Activated CD4-positive, alpha-beta T cell treated with anti-CD3 and anti-CD28 coated beads, Interleukin-2, amount 10 ng/mL, durations not matched to agents 24 days and 14 days (primary cell): ENCODE measurements around the gene EMX2. TPM values are rescaled to one million over a fixed set of nuclear protein-coding genes. Genes with fewer than 3 reads are reported as not detected.

Experiments
- DNase-seq: peaks from one replicate; pipeline ENCODE4 v3.0.0; 2022
- H3K27ac Mint-ChIP-seq: one replicate; pipeline ENCODE4 v1.8.0; 2022; ENCODE audit warnings: mild to moderate bottlenecking, mixed read lengths
- H3K27me3 Mint-ChIP-seq: one replicate; pipeline ENCODE4 v1.8.0; 2022; ENCODE audit warnings: mixed read lengths
- H3K36me3 Mint-ChIP-seq: one replicate; pipeline ENCODE4 v1.8.0; 2022; ENCODE audit warnings: low read depth, mild to moderate bottlenecking, mixed read lengths
- H3K4me1 Mint-ChIP-seq: one replicate; pipeline ENCODE4 v1.8.0; 2021; ENCODE audit warnings: mixed read lengths
- H3K4me3 Mint-ChIP-seq: one replicate; pipeline ENCODE4 v1.8.0; 2022; ENCODE audit warnings: mild to moderate bottlenecking, moderate library complexity, mixed read lengths
- H3K9me3 Mint-ChIP-seq: one replicate; pipeline ENCODE4 v1.8.0; 2021; ENCODE audit warnings: mixed read lengths
- intact Hi-C: fragments of 100-400 bp; cut with micrococcal nuclease; formaldehyde crosslinking; loops from one replicate; pipeline ENCODE4 v1.15.1; 2023
- total RNA-seq: library from RNA; stranded (reverse); gene quantifications from 2 replicates; pipeline ENCODE4 v1.2.3, GENCODE V29; 2022

EMX2 gene
- total RNA-seq, 1 donor from 2014 or later: not detected

- Mint-ChIP-seq H3K4me1 (peaks cover 15% of the 10 kb centered on the region), H3K27me3 (peaks cover 83% of the 10 kb centered on the region), H3K9me3 (no peaks in the 10 kb centered on the region), H3K4me3 (peak overlapping the region; percentile 50), H3K27ac (peak overlapping the region; percentile 82), H3K36me3 (peaks cover 6% of the 10 kb centered on the region)
- DNase-seq: no peak
- intact Hi-C loops: loop anchor here (2.0 kb wide), 1 partner anchor 411 kb away; no protein-coding TSS in a partner anchor
Measured at GRCh38 chr10:117544004-117544701, 1.6 kb downstream of the EMX2 start.

DNA sequence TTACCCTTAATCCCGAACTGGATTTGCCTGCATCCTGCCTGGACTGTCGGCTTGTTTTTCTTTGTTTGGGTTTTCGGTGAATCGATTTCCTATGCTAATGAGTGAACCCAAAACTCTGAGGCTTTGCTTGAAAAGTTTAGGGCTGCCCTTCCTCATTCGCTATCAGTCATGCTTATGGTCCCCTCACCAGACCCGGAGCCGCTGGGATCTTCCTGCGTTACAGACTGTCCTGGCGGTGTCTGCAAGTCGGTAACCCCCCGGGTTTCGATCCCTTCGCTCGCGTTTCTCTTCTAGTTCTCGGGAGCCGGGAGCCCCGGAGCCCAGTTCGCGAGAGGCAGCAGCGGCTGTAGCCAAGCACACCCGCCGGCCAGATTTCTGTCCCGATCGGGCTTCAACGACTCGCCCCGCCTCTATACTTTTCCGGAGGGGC is 2.2 kb downstream of the EMX2 start:
- peak overlapping the region; percentile 50 for H3K4me3 Mint-ChIP-seq
- peaks cover 84% of the 10 kb centered on the region for H3K27me3 Mint-ChIP-seq
- H3K4me1 Mint-ChIP-seq: peaks cover 15% of the 10 kb centered on the region
- no peak for DNase-seq
- H3K36me3 Mint-ChIP-seq: peaks cover 6% of the 10 kb centered on the region
- peak overlapping the region; percentile 81 for H3K27ac Mint-ChIP-seq
- H3K9me3 Mint-ChIP-seq: no peaks in the 10 kb centered on the region
- intact Hi-C loops: loop anchor here (2.0 to 5.0 kb wide), 3 partner anchors 377 to 653 kb away; no protein-coding TSS in a partner anchor

DNA sequence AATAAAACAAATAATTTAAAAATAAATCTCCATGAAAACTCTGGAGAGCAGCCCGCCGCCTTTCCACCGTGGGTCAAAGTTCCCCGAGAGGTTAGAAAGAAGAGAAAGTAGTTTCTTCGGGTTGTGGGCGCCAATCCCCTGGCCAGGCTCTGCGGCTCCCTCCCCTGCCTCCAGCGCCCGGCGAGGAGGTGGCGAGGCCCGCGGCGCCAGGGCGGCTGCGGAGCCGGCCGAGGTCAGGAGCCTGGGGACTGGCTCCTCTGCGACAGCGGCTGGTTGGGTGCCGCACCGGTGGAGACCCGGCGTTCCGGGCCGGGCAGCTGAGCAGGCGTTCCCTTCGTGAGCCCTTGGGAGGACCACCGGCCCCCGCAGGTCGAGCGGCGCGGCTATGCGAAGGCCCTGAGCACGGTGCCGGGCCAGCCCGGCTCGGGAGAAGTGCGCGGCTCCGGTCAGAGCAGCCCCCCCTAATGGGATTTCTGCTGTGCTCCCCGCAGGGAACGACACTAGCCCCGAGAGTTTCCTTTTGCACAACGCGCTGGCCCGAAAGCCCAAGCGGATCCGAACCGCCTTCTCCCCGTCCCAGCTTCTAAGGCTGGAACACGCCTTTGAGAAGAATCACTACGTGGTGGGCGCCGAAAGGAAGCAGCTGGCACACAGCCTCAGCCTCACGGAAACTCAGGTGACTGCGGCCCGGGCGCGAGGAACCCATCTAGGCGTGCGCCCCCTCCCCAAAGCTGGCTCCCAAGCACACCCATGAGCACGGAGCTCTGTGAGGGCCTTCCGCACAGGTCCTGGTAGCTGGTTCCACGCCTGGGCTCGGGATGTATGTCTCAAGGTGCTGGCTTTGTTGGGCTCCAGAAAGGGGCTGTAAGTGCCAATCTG is 2.8 kb downstream of the EMX2 start:
- H3K4me3 Mint-ChIP-seq: no peak overlapping the region
- no peak overlapping the region for H3K27ac Mint-ChIP-seq
- H3K27me3 Mint-ChIP-seq: peaks cover 84% of the 10 kb centered on the region
- H3K36me3 Mint-ChIP-seq: peaks cover 6% of the 10 kb centered on the region
- intact Hi-C loops: loop anchor here (1.0 to 5.0 kb wide), 4 partner anchors 12 to 652 kb away; no protein-coding TSS in a partner anchor
- H3K4me1 Mint-ChIP-seq: peaks cover 15% of the 10 kb centered on the region
- H3K9me3 Mint-ChIP-seq: no peaks in the 10 kb centered on the region
- no peak for DNase-seq

GRCh38 chr10:117546020-117546580 is 3.6 kb downstream of the EMX2 start:
- Mint-ChIP-seq H3K36me3 (peaks cover 6% of the 10 kb centered on the region), H3K4me3 (no peak overlapping the region), H3K27ac (no peak overlapping the region), H3K27me3 (peaks cover 84% of the 10 kb centered on the region), H3K4me1 (peaks cover 15% of the 10 kb centered on the region), H3K9me3 (no peaks in the 10 kb centered on the region)
- DNase-seq: no peak
- intact Hi-C loops: loop anchor here (1.0 to 5.0 kb wide), 3 partner anchors 13 to 651 kb away; no protein-coding TSS in a partner anchor

DNA sequence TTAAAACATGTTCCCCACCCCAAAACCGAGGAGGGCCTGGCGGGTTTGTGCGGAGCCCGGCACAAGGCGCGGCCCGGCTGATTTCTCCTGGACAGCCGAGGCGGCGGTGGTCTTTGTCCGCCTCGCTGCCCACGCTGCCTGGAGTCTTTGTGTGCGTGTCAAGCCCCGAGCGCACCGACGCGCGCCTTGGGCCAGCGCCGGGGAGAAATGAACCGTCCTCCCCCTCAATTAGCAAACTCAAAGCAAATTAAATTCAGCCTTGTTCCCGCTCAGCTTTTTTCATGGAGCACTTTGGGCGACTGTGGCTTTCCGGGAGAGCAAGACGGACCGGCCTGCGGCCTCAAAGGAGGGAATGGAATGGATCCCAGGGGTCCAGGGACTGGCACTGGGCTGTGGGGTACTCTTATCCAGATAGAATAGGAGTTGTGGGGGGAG is 4.1 kb downstream of the EMX2 start:
- intact Hi-C loops: loop anchor here (1.0 to 5.0 kb wide), 3 partner anchors 13 to 651 kb away; no protein-coding TSS in a partner anchor
- Mint-ChIP-seq H3K36me3 (peaks cover 6% of the 10 kb centered on the region), H3K27me3 (peaks cover 84% of the 10 kb centered on the region), H3K27ac (no peak overlapping the region), H3K9me3 (no peaks in the 10 kb centered on the region), H3K4me3 (no peak overlapping the region), H3K4me1 (peaks cover 14% of the 10 kb centered on the region)
- DNase-seq: no peak

DNA sequence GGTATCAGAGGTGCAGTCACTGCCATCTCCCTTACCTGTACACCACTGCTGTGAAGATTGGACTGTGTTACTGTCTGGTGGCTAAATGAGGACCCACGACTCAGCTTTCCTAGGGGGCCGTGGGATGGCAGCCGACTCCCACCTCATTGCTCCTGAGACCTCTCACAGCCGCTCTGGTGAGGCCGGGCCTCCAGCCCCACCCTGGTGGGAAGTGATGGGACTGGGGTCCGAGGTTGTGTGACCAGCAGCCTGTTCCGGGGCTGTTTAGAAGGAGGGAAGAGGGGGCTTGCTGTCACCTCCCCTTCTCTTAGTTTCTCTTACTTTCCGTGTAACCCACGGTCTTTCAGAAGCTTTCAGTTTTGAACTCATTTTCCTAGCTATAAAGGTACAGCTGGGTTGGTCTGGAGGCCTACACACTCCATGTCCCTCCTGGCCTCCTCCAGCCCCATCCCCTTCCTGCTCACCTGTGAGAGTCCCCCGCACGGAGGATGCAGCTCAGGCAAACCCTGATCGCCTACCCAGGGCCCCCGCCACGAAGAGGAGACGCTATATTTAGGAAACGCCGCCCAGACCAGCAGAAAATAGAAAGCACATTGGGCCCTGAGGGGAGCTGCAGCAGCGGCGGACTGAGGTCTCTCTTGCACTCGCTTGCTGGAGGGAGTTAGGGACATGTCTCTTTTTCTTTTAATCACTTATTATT is 4.6 kb downstream of the EMX2 start:
- peaks cover 85% of the 10 kb centered on the region for H3K27me3 Mint-ChIP-seq

GRCh38 chr10:117547716-117548668 is 5.4 kb downstream of the EMX2 start:
- intact Hi-C loops: loop anchor here (5.0 kb wide), 2 partner anchors 381 to 649 kb away; no protein-coding TSS in a partner anchor
- no peak for DNase-seq
- peaks cover 6% of the 10 kb centered on the region for H3K36me3 Mint-ChIP-seq
- no peak overlapping the region for H3K27ac Mint-ChIP-seq
- H3K9me3 Mint-ChIP-seq: no peaks in the 10 kb centered on the region
- H3K4me1 Mint-ChIP-seq: peaks cover 13% of the 10 kb centered on the region
- peaks cover 89% of the 10 kb centered on the region for H3K27me3 Mint-ChIP-seq
- no peak overlapping the region for H3K4me3 Mint-ChIP-seq

More for the DNA sequence above, 4.6 kb downstream of the EMX2 start:
- intact Hi-C loops: loop anchor here (5.0 kb wide), 2 partner anchors 380 to 650 kb away; no protein-coding TSS in a partner anchor
- H3K9me3 Mint-ChIP-seq: no peaks in the 10 kb centered on the region
- no peak overlapping the region for H3K27ac Mint-ChIP-seq
- DNase-seq: no peak
- H3K4me1 Mint-ChIP-seq: peaks cover 15% of the 10 kb centered on the region
- H3K36me3 Mint-ChIP-seq: peaks cover 6% of the 10 kb centered on the region
- H3K4me3 Mint-ChIP-seq: no peak overlapping the region

- Mint-ChIP-seq H3K27ac (no peak overlapping the region), H3K27me3 (peaks cover 88% of the 10 kb centered on the region), H3K36me3 (peaks cover 7% of the 10 kb centered on the region), H3K4me3 (no peak overlapping the region), H3K4me1 (peaks cover 15% of the 10 kb centered on the region), H3K9me3 (no peaks in the 10 kb centered on the region)
- intact Hi-C loops: loop anchor here (5.0 kb wide), 2 partner anchors 382 to 648 kb away; no protein-coding TSS in a partner anchor
- DNase-seq: no peak
Measured at GRCh38 chr10:117549100-117549585, 6.6 kb downstream of the EMX2 start.

- Mint-ChIP-seq H3K36me3 (peaks cover 5% of the 10 kb centered on the region), H3K4me3 (no peak overlapping the region), H3K4me1 (peaks cover 13% of the 10 kb centered on the region), H3K27ac (no peak overlapping the region), H3K27me3 (peaks cover 89% of the 10 kb centered on the region), H3K9me3 (no peaks in the 10 kb centered on the region)
- intact Hi-C loops: loop anchor here (5.0 kb wide), 1 partner anchor 182 kb away; no protein-coding TSS in a partner anchor
- no peak for DNase-seq
Measured at GRCh38 chr10:117550076-117550475, 7.5 kb downstream of the EMX2 start.

DNA sequence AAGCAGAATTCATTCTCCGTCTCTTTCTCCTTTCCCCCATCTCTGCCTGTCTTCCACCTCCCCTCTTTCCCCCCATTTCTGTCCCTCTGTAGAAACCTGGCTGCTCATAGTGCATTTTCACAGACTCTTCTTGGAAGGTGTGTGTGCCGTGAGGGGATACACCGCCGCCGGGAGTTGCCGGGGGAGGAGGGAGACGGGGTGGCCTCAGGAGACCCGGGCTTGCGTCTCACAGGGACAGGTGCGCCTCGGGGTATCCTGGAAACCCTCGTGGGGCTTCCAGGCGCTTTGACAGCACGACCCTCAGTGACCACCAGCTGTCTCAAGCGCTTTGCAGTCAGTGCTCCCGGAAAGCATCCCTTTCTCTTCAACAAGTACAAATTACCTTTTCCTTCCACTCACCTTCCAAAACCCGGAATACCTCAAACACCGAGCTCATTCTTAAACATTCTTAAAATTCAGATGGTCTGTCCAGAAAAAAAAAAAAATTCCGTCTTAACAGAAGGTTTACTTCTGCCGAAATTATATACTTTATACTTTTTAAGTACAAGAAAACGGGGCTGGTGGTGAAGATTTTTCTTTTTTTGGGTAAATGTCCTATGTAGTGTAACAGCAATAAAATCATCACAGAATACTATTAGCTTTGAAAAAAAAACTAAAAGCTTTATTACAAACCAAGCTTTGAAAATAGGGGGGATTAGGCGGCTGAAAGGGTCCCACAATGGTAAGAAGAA is 8.2 kb downstream of the EMX2 start:
- Mint-ChIP-seq H3K27me3 (peaks cover 91% of the 10 kb centered on the region), H3K27ac (no peak overlapping the region), H3K4me1 (peaks cover 13% of the 10 kb centered on the region), H3K36me3 (peaks cover 5% of the 10 kb centered on the region), H3K9me3 (no peaks in the 10 kb centered on the region), H3K4me3 (no peak overlapping the region)
- intact Hi-C loops: loop anchor here (5.0 kb wide), 1 partner anchor 182 kb away; no protein-coding TSS in a partner anchor
- DNase-seq: no peak

DNA sequence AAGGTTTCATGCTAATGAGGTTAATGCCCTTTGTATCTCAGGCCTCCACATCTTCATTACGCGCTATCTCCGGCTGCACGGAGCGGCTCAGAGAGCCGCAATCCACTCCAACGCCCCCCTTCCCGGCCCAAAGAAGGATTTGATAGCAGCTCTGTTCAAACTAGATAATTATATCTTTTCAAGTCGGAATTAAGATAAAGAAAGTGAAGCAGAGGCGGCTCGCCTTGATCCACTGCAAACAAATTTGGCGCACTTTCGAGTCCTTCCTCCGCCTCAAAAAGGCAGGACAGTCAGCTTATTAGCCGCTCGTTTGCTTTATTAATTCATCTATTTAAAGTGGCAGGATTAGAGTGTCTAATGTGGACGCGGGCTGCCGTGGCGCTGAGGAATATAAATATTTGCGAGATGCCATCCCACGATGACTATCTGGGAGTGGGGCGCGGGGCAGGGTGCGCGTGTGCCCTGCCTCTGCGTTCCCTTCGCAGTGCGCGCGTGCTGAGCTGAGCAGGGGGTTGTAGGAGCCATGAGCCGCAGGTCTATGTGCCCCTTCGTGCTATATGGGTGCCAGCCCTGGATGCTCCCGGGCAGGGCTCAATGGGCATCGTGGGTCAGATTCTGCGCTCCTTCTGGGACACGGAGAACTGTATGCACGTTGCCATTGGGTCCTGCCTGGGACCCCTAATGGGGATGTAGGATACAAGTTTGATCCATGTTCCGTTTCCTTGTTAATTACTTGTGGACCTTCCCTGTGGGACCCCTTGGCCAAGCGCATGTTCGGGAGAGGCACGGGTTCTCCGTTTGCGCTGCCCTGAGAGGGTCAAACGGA is 9.0 kb downstream of the EMX2 start:
- Mint-ChIP-seq H3K27ac (peak overlapping the region; percentile 79), H3K27me3 (peaks cover 84% of the 10 kb centered on the region), H3K36me3 (peaks cover 2% of the 10 kb centered on the region), H3K9me3 (no peaks in the 10 kb centered on the region), H3K4me1 (peaks cover 9% of the 10 kb centered on the region), H3K4me3 (no peak overlapping the region)
- intact Hi-C loops: loop anchor here (5.0 kb wide), 1 partner anchor 181 kb away; no protein-coding TSS in a partner anchor
- no peak for DNase-seq
